Body of pancreas (tissue), 4 donors: ENCODE measurements around the gene FKBP1B. TPM values are rescaled to one million over a fixed set of nuclear protein-coding genes. Genes with fewer than 3 reads are reported as not detected.

Experiments used
- ATAC-seq: fragments of 150-250 bp; one replicate; pipeline ENCODE4 v1.9.1; 2016
- DNase-seq, 4 donors: peaks; one replicate each; pipeline ENCODE4 v3.0.0-alpha.2; 2019
- H3K27ac ChIP-seq, 4 donors: fragments of 200-600 bp; sonication (generic); 1 replicate in 3 of 4; 2 replicates in 1 of 4; pipeline versions ENCODE4 v1.5.1 to v1.6.1; 2016 to 2019; ENCODE audit warnings: mild to moderate bottlenecking in 1 of 4, mixed read lengths in 1 of 4, moderate library complexity in 1 of 4
- H3K27me3 ChIP-seq, 2 donors: fragments of 200-600 bp; sonication (generic); one replicate each; pipeline ENCODE4 v1.6.0; 2016; ENCODE audit warnings: mild to moderate bottlenecking in 1 of 2
- H3K36me3 ChIP-seq, 2 donors: fragments of 200-600 bp; sonication (generic); replicated peaks in 1 of 2; 2 replicates each; pipeline ENCODE4 v1.5.1; 2016; ENCODE audit warnings: low read depth in 2 of 2; ENCODE audit not compliant: insufficient read depth in 1 of 2
- H3K4me1 ChIP-seq: fragments of 200-600 bp; sonication (generic); one replicate; pipeline ENCODE4 v1.6.0; 2016
- H3K4me3 ChIP-seq, 2 donors: fragments of 200-600 bp; sonication (generic); 1 replicate in 1 of 2; 2 replicates in 1 of 2; pipeline ENCODE4 v1.5.1; 2016 to 2019
- H3K9me3 ChIP-seq, 3 donors: fragments of 200-600 bp; sonication (generic); 1 replicate in 2 of 3; 2 replicates in 1 of 3; pipeline ENCODE4 v1.5.1; 2016
- POLR2A ChIP-seq, 3 donors: fragments of 450-650 bp; IDR thresholded peaks; one replicate each; pipeline ENCODE4 v1.6.1; 2016; ENCODE audit warnings: antibody characterized with exemption in 3 of 3, mild to moderate bottlenecking in 2 of 3
- WGBS, 2 donors: methylation state at CpG; one replicate each; pipeline ENCODE4 v1.1.5; 2017; 5-methylcytosine and 5-hydroxymethylcytosine counted together
- intact Hi-C: fragments of 100-400 bp; cut with DNase I; formaldehyde crosslinking; loops from one replicate; pipeline ENCODE4 v1.15.1; 2023
- total RNA-seq, 2 donors: library from RNA; depleted of rRNA; stranded (reverse); fragments of >200 nt; gene quantifications; one replicate each; pipeline ENCODE4 v1.1.0, GENCODE V29; 2016
- TF ChIP-seq, protein P1 (sequence below), 7 experiments: fragments of 450-650 bp in 4 of 7; fragments of 200-600 bp in 3 of 7; sonication (generic) in 3 of 7; IDR thresholded peaks; one replicate each; pipeline ENCODE4 v1.5.1; 2016 to 2019; ENCODE audit warnings: antibody characterized with exemption in 7 of 7

The FKBP1B gene
- total RNA-seq, 2 donors from 2014 or later: 10.5 to 12.7 TPM

DNA sequence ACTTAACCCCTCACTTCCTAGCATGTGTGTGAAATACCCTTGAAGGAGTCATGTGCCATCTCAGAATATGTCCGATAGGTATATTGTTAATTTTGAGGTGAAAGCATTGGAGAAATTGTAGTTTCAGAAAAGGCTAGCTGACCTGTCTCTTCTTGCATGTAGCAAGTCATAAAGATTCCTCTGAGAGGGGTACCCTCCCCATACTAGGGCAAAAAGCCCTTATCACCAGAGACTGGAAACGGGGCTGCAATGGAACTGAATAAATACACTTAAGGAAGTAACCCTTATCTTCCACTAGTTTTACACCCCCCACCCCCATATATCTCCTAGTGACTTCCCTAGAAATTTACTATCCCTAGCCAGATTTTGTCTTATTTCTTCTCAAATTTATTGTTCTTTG, 28.3 kb downstream of the FKBP1B start:
- H3K36me3 ChIP-seq: peaks cover 0 to 6% of the 10 kb centered on the region in 2 donors
- no peak for ATAC-seq

DNA sequence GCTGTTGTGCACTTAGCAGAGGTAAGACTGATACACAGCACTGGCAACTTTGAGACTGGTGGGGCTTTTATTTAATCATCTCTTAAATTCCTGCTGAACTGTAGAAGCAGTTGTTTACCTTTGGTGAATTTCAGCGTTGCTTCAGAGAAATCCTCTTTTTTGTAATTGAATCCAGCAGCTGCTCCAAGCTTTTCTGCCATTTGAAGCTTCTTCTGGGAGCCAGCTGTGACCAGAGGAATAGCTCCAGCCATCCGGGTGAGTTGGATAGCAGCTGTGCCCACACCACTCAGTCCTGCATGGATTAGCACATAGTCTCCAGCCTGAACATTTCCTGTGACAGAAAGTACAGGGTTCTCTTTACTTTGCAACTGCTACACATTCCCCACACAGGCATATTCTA, 31.2 kb downstream of the FKBP1B start:
- peaks cover 34% of the 10 kb centered on the region for H3K4me1 ChIP-seq
- intact Hi-C loops: no loop called here
- DNase-seq (no peak), ATAC-seq (no peak)
- no peak overlapping the region for H3K4me3 ChIP-seq
- no peaks in the 10 kb centered on the region for H3K27me3 ChIP-seq
- 72 to 96% methylated on average over 2 of the region's 2 CpGs for WGBS, 2 donors
- no peaks in the 10 kb centered on the region for H3K9me3 ChIP-seq
- TF ChIP-seq, protein P1, sequence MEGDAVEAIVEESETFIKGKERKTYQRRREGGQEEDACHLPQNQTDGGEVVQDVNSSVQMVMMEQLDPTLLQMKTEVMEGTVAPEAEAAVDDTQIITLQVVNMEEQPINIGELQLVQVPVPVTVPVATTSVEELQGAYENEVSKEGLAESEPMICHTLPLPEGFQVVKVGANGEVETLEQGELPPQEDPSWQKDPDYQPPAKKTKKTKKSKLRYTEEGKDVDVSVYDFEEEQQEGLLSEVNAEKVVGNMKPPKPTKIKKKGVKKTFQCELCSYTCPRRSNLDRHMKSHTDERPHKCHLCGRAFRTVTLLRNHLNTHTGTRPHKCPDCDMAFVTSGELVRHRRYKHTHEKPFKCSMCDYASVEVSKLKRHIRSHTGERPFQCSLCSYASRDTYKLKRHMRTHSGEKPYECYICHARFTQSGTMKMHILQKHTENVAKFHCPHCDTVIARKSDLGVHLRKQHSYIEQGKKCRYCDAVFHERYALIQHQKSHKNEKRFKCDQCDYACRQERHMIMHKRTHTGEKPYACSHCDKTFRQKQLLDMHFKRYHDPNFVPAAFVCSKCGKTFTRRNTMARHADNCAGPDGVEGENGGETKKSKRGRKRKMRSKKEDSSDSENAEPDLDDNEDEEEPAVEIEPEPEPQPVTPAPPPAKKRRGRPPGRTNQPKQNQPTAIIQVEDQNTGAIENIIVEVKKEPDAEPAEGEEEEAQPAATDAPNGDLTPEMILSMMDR (IDR thresholded peaks at IDR 0.05): no peak
- no peak for TF ChIP-seq POLR2A (IDR thresholded peaks at IDR 0.05)
- no peak overlapping the region for H3K27ac ChIP-seq
- no peaks in the 10 kb centered on the region for H3K36me3 ChIP-seq

More for the DNA sequence above, 28.3 kb downstream of the FKBP1B start:
- H3K4me3 ChIP-seq: no peak overlapping the region
- H3K27ac ChIP-seq: peak overlapping the region; percentile 89 to 94 (median 92)
- TF ChIP-seq POLR2A (IDR thresholded peaks at IDR 0.05): no peak
- TF ChIP-seq, protein P1 (IDR thresholded peaks at IDR 0.05): no peak
- intact Hi-C loops: no loop called here
- 31 to 40% methylated on average over 2 of the region's 2 CpGs for WGBS, 2 donors
- no peak for DNase-seq
- H3K9me3 ChIP-seq: no peaks in the 10 kb centered on the region
- peaks cover 34% of the 10 kb centered on the region for H3K4me1 ChIP-seq
- H3K27me3 ChIP-seq: no peaks in the 10 kb centered on the region

DNA sequence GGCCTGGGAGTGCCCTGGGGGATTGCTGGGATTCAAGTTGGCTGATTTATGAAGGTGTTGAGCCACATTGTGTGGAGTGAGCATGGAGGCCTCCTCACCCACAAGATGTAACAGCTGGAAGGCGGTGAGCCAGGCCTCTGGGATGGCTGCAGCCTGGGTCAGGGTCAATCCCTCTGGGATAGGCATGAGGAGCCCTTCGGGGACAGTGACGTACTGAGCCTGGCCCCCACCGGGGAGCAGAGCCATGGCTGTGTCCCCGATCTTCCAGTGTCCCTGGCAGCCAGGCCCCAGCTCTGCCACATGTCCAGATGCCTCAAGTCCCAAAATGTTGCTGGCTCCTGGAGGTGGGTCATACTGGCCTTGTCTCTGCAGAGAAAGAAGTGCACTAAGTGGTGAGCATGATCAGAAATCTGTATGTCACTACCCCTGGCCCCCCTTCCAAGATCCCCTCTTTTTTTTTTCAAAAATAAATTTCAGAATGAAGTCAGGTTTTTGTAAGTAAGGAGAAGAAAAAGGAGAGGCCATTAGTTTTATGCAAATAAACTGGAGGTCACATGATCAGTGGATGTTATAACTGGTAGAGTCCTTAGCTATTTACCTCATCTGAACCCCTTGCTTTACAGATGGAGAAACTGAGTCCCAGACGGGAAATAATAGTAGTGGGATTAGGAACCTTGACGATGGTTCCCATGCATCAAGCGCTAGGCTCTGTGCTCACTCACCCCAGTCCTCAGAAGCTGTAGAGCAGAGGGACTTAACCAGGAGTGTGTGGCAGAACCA, 33.4 kb downstream of the FKBP1B start:
- H3K27ac ChIP-seq: peak overlapping the region; percentile 87 to 95 (median 90)
- no peaks in the 10 kb centered on the region for H3K9me3 ChIP-seq
- no peaks in the 10 kb centered on the region for H3K36me3 ChIP-seq
- WGBS, 2 donors: 73 to 78% methylated on average over 7 to 8 of the region's 8 CpGs
- ATAC-seq (no peak), DNase-seq (no peak)
- H3K4me1 ChIP-seq: peaks cover 25% of the 10 kb centered on the region
- TF ChIP-seq, protein P1 (IDR thresholded peaks at IDR 0.05): no peak
- no peak for TF ChIP-seq POLR2A (IDR thresholded peaks at IDR 0.05)
- H3K27me3 ChIP-seq: no peaks in the 10 kb centered on the region
- intact Hi-C loops: no loop called here
- peak overlapping the region; percentile 28 to 40 for H3K4me3 ChIP-seq

DNA sequence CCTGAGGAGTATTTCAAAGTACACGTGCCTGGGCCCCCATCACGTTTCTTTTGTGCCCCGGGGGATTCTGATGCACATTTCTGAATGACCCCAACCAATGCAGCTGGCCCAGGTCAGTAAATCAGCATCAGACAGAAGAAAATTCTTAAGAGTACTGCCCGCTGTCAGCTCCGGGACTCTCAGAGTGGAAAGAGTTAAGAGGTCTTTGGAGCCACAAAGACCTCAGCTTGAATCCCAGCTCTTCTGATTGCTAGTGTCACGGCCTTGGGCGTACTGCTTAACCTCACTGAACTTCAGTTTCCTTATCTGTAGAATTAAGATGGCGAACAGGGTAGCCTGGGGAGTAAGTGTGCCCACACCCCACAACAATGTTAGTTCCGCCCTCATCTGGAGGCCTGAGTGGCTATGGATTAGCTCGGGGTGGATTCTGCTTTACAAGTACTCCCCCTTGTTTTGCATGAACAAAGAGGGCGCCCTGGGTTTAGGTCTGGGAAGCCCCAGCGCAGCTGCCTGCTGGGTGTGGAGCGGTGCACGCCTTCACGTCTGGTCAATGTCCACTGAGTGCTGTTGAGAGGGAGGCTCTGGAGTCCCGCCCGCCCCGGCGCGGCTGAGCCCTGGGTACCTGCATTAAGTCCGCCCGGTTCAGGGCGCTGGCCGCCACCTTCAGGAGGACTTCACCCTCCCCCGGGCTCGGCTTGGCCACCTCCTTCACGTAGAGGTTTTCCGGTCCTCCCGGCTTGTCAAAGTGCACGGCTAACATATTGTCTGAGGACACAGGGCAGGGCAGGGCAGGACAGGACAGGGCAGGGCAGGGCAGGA, 34.2 kb downstream of the FKBP1B start:
- 3 to 7% methylated on average over 11 to 30 of the region's 30 CpGs for WGBS, 2 donors
- peak; percentile 15 to 82 (median 71) for TF ChIP-seq POLR2A (IDR thresholded peaks at IDR 0.05)
- TF ChIP-seq, protein P1 (IDR thresholded peaks at IDR 0.05): no peak
- H3K4me3 ChIP-seq: peak overlapping the region; percentile 28 to 40
- no peaks in the 10 kb centered on the region for H3K27me3 ChIP-seq
- DNase-seq: peak in 2 of 4 donors; percentile 88 to 92
- H3K36me3 ChIP-seq: no peaks in the 10 kb centered on the region
- peak; percentile 75 for ATAC-seq
- H3K4me1 ChIP-seq: peaks cover 23% of the 10 kb centered on the region
- H3K9me3 ChIP-seq: no peaks in the 10 kb centered on the region
- H3K27ac ChIP-seq: peak overlapping the region; percentile 87 to 95 (median 90)
- intact Hi-C loops: no loop called here
